Kidney capillary endothelial cell (primary cell): ENCODE data around the gene C1QL2.

ENCODE experiments used
- DNase-seq: peaks from one replicate; pipeline ENCODE4 v3.0.0-alpha.2; 2018; ENCODE audit warnings: low spot score

C1QL2 gene

GRCh38 chr2:119179202-119179601, 20.7 kb upstream of the C1QL2 start:
- no peak for DNase-seq

GRCh38 chr2:119178776-119179175, 20.2 kb upstream of the C1QL2 start:
- DNase-seq, result no peak

DNA sequence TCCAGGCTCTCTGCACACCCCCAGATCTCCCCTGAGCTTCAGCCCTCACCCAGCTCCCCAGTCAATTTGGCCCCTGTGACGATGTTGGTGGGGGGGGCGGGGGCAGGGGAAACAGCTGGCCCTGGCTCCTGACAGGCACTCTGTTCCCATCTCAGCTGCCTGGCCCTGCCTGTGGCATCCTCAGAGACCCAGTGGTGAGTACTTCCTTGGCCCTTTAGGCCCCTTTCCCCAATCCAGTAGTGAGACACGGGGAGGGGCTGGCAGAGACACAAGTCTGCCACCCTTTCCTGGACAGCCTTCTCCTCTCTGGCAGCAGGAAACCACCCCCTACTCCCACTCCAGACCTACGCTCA, 19.3 kb upstream of the C1QL2 start:
- no peak for DNase-seq

- no peak for DNase-seq
Measured at GRCh38 chr2:119177171-119177837, 18.8 kb upstream of the C1QL2 start.

DNA sequence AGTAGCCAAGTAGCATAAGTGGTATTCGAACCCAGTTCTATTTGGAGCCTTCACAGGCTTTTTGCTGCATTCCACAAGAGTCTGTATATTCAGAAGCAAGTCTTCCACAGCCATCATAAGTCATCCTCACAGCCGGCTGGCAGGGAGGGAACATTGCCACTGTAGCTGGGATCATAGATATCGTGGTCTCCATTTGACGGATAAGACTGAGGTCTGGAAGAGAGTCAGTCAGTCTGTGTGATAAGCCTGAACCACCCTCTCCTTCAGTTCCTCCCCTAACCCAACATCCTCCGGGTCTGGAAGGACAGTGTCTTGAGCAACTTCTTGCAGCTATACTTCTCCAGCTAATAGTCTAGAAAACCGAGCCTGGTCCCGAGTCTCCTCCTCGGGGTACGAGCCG, 17.0 kb upstream of the C1QL2 start:
- DNase-seq, result no peak

- no peak for DNase-seq
Measured at GRCh38 chr2:119174993-119175347, 16.4 kb upstream of the C1QL2 start.

DNA sequence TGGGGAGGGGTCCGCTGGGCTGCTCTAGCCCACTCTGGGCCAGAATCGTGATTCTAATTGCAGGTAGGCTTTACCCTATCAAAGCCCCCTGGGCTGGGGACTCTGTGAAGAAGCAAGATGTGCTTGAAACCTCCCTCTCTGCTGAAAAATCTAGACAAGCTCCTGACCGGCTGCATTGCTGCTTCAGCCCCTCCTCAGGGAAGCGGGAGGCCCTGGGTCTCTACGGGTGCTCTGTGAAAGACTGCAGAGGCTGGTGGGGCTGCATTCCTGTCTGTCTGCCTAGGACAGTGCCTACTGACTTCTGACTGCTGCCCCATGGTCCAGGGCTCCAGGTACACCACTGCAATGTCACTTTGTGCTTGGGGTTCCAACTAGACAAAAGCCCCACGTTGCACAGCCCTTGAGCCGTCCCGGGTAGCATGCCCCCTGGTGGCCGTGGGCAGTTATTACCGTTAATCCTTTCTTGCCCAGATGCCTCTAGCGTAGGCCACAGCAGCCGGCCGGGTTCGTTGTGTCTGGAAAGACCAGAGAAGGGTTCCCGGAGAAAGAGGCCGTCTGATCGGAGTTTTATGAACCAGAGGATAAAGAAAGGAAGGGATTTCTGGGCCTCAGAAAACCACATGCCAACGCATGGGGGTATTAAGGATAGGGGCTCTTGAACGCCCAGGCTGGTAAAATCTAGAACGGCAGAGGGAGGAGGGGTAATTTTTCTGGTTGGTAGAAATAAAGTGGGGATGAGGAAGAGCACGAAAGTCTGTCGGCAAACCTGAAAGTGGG, 15.9 kb upstream of the C1QL2 start:
- DNase-seq, result peak; percentile 20

- DNase-seq, result no peak
Measured at GRCh38 chr2:119173556-119174060, 15.1 kb upstream of the C1QL2 start.

DNA sequence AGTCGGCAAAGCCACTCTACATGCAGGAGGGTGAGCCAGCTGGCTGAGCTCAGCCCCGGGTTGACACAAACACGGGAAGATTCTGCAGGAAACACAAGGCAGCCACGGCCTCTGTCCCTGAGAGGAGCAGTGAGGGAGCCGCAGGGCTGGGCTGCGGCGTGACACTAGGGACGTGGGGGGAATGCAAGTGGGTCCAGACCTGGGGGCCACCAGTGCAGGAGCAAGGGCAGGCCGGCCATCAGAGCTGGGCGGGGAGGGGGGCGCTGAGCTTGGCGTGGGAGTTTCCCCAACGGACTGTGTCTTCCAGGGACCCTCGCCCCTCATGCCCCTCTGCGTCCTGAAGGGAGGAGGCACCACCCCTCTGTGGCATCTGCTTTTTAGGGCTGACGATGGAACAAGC, 12.0 kb upstream of the C1QL2 start:
- DNase-seq, result no peak

- DNase-seq, result no peak
Measured at GRCh38 chr2:119169717-119170116, 11.2 kb upstream of the C1QL2 start.

GRCh38 chr2:119160361-119160990, 1.9 kb upstream of the C1QL2 start:
- no peak for DNase-seq

GRCh38 chr2:119157850-119158511, 570 bp downstream of the C1QL2 start:
- DNase-seq, result no peak

GRCh38 chr2:119156891-119157773, 1.4 kb downstream of the C1QL2 start:
- no peak for DNase-seq

GRCh38 chr2:119156105-119156890, 2.3 kb downstream of the C1QL2 start:
- DNase-seq, result no peak

DNA sequence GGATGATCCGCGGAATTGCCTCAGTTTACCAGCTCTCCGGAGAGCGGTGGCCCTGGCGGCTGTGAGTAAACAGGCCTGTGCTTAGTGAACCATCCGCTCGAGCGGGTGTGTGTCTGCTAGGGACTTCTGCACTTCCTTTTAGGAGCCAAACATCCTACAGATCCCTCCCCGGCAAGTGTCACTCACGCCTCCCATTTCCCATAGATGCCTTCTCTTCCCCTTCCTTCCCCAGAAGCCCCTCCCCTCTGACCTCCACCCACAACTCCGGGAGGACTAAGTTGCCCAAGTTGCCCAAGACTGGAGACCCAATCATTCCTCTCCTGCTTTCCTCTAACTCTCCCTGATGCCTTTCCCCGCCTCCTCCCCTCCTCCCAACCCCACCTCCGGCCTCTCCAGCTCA, 2.9 kb downstream of the C1QL2 start:
- DNase-seq, result no peak

GRCh38 chr2:119154076-119154475, 4.5 kb downstream of the C1QL2 start:
- DNase-seq, result no peak

DNA sequence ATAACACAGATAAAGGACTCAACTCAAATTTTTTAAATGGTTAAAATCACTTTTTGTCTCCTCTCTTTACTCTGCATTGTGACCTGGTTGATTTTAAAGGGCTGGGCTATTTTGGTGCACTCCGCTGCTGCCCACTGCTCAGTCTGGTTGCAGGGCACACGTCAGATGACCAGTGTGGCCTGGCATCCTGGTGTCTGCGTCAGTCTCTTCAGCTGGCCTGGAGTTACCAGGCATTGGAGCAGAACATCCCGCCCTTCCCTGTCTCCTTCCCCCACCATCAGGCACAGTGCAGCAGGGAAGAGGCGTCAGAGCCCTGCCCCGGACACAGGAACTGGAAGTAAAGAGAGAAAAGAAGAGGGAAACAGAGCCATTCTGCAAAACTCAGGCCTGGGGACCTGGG, 8.9 kb downstream of the C1QL2 start:
- no peak for DNase-seq

DNA sequence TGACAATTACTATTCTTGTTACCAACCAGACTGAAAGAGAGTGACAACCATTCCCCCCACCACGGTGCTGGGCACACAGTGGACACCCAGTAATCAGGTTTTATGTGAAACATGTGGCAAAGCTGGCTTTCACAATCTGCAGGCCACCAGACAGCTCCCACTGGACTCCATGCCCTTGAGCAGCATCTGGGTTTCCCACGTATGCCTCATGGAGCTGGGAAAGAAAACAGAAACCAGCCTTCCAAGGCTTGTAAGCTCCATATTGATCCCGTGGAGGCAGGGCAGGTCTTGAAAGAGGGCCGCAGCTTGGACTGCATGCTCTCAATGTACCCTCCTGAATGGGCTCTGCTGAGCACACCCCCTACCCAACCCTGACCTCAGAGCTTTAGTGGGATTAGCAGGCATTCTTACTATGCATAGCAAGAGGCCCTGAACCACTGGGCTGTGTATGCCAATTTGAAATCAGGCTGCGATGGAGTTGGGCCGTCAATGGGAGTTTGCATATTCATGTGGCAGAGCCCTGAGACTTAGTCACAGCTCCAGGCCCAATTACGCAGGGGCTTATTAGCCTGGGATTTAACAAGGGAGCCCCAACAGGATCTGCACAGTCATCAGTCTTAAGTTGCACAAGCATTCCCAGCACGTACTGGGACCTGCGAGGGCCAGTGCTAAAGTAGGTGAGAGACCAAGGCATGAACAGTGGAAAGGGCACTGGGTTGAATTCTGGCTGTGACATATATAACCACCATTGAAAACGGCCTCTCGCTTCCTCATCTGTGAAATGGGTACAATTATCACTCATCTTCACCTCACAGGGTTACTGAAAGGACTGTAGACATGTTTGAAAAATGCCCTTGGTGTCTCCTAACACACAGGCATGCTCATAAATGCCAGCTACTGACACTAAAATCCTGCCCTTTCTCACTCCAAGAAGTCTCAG, 10.5 kb downstream of the C1QL2 start:
- no peak for DNase-seq

DNA sequence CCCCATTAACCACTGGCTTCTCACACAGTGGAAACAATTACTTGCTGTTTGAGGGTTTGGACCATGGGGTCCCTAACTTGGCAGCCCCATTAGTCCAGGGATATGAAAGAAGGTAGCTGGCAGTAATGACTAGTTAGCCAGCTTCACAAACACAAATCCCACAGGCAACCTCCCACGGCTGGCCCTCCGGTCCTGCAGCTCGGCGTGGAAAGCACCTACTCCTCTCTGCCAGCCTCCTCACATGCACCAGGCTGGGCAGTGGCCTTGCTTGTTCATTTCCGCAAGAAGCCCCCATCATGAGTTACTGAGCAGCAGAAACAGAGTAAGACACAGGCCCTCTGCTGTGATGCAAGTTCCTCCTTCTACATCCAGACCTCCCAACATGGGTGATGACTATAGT, 13.7 kb downstream of the C1QL2 start:
- DNase-seq, result no peak

- DNase-seq, result no peak
Measured at GRCh38 chr2:119142824-119143223, 15.7 kb downstream of the C1QL2 start.
